IMR-90 (cell line): ENCODE results near the gene PSEN1. TPM values are rescaled to one million over a fixed set of nuclear protein-coding genes. Genes with fewer than 3 reads are reported as not detected.

Source experiments
- ATAC-seq: fragments of 200-7000 bp; cut with Tn5 transposase; 2 replicates; pipeline ENCODE4 v1.9.1; 2020; ENCODE audit warnings: low read depth, mild to moderate bottlenecking, moderate library complexity
- BruUV-seq: library from RNA; stranded (reverse); fragments of 400-500 nt; replicated peaks from 2 replicates; lab custom pipeline; 2021; lab: Mats Ljungman, UMichigan
- CTCF ChIA-PET: fragments of 300-600 bp; formaldehyde crosslinking; extraction: SDS; loops from one replicate; lab custom pipeline; 2021; ENCODE audit warnings: antibody characterized with exemption; lab: Yijun Ruan, JAX
- POLR2A ChIA-PET: fragments of 300-600 bp; sonication (Branson Sonifier 250); formaldehyde crosslinking; loops from one replicate; lab custom pipeline; 2022; ENCODE audit warnings: antibody characterized with exemption; ENCODE audit not compliant: unreplicated experiment; lab: Charles Lee
- DNase-seq: peaks from one replicate; pipeline ENCODE4 v3.0.0; 2013
- H2AFZ ChIP-seq: replicated peaks from 2 replicates; pipeline ENCODE3; 2013; ENCODE audit warnings: low read length, mild to moderate bottlenecking; ENCODE audit not compliant: poor library complexity
- H2AK5ac ChIP-seq: 2 replicates; pipeline ENCODE4 v1.6.1; 2013; ENCODE audit warnings: low read depth, low read length, inconsistent platforms
- H2AK9ac ChIP-seq: replicated peaks from 2 replicates; pipeline ENCODE3; 2013; ENCODE audit warnings: mild to moderate bottlenecking, low read depth, low read length, moderate library complexity; ENCODE audit not compliant: poor library complexity
- H2BK120ac ChIP-seq: 2 replicates; pipeline ENCODE4 v1.6.1; 2013; ENCODE audit warnings: low read depth, low read length, inconsistent platforms
- H2BK15ac ChIP-seq: 3 replicates; pipeline ENCODE4 v1.6.1; 2013; ENCODE audit warnings: low read depth, low read length, inconsistent platforms
- H2BK20ac ChIP-seq: 2 replicates; pipeline ENCODE4 v1.6.1; 2013; ENCODE audit warnings: low read depth, mild to moderate bottlenecking, inconsistent platforms, low read length, moderate library complexity
- H2BK5ac ChIP-seq: 2 replicates; pipeline ENCODE4 v1.6.1; 2013; ENCODE audit warnings: mild to moderate bottlenecking, low read depth, low read length, inconsistent platforms; ENCODE audit not compliant: poor library complexity, severe bottlenecking
- H3K14ac ChIP-seq: replicated peaks from 2 replicates; pipeline ENCODE4 v1.6.1; 2013; ENCODE audit warnings: low read depth, low read length, inconsistent platforms
- H3K18ac ChIP-seq: 2 replicates; pipeline ENCODE4 v1.6.1; 2013; ENCODE audit warnings: low read depth, low read length, control low read depth
- H3K23ac ChIP-seq: 2 replicates; pipeline ENCODE4 v1.6.1; 2013; ENCODE audit warnings: low read depth, low read length, inconsistent platforms
- H3K27ac ChIP-seq: 2 replicates; pipeline ENCODE4 v1.5.1; 2013; ENCODE audit warnings: mild to moderate bottlenecking, control low read depth, low read length; ENCODE audit not compliant: insufficient read depth
- H3K27me3 ChIP-seq: 2 replicates; pipeline ENCODE4 v1.6.1; 2013; ENCODE audit warnings: low read length; ENCODE audit not compliant: control insufficient read depth, insufficient read depth
- H3K36me3 ChIP-seq: 2 replicates; pipeline ENCODE4 v1.6.1; 2013; ENCODE audit warnings: low read length, mixed read lengths; ENCODE audit not compliant: control insufficient read depth, insufficient read depth
- H3K4ac ChIP-seq: 2 replicates; pipeline ENCODE4 v1.6.1; 2013; ENCODE audit warnings: low read depth, low read length, inconsistent platforms
- H3K4me1 ChIP-seq: 2 replicates; pipeline ENCODE4 v1.6.1; 2013; ENCODE audit warnings: low read length, mixed read lengths; ENCODE audit not compliant: control insufficient read depth, insufficient read depth
- H3K4me2 ChIP-seq: 2 replicates; pipeline ENCODE4 v1.6.1; 2013; ENCODE audit warnings: low read depth, mild to moderate bottlenecking, control low read depth, low read length, moderate library complexity
- H3K4me3 ChIP-seq: 2 replicates; pipeline ENCODE4 v1.5.1; 2013; ENCODE audit warnings: low read depth, mild to moderate bottlenecking, control low read depth, low read length, moderate library complexity; ENCODE audit not compliant: insufficient read depth
- H3K56ac ChIP-seq: 2 replicates; pipeline ENCODE4 v1.6.1; 2013; ENCODE audit warnings: low read length, inconsistent platforms; ENCODE audit not compliant: insufficient read depth; ENCODE audit errors: extremely low read depth
- H3K79me1 ChIP-seq, 2 experiments: 2 replicates each; pipeline ENCODE4 v1.6.1; 2013; ENCODE audit warnings: low read length in 2 of 2, inconsistent platforms in 1 of 2, low read depth in 1 of 2
- H3K9ac ChIP-seq: 2 replicates; pipeline ENCODE4 v1.6.1; 2013; ENCODE audit warnings: low read depth, low read length, control low read depth
- H3K9me1 ChIP-seq: 2 replicates; pipeline ENCODE4 v1.6.1; 2013; ENCODE audit warnings: low read length, inconsistent platforms; ENCODE audit not compliant: insufficient read depth
- H3K9me3 ChIP-seq: 2 replicates; pipeline ENCODE4 v1.6.1; 2013; ENCODE audit warnings: low read length; ENCODE audit not compliant: control insufficient read depth, insufficient read depth
- H4K20me1 ChIP-seq: 2 replicates; pipeline ENCODE4 v1.6.1; 2013; ENCODE audit warnings: low read length, inconsistent platforms; ENCODE audit not compliant: insufficient read depth
- H4K5ac ChIP-seq: 2 replicates; pipeline ENCODE4 v1.6.1; 2013; ENCODE audit warnings: mild to moderate bottlenecking, low read depth, low read length, control low read depth
- H4K8ac ChIP-seq, 2 experiments: 2 replicates each; pipeline ENCODE4 v1.6.1; 2013; ENCODE audit warnings: low read depth in 2 of 2, low read length in 2 of 2, control low read depth in 1 of 2, inconsistent platforms in 1 of 2
- H4K91ac ChIP-seq: 2 replicates; pipeline ENCODE4 v1.6.1; 2013; ENCODE audit warnings: low read depth, low read length, inconsistent platforms; ENCODE audit not compliant: insufficient read depth
- BHLHE40 ChIP-seq: fragments of 150-350 bp; IDR thresholded peaks from 2 replicates; pipeline ENCODE4 v1.6.1; 2016; ENCODE audit warnings: mild to moderate bottlenecking, low read depth, low read length
- CEBPB ChIP-seq: IDR thresholded peaks from 2 replicates; pipeline ENCODE4 v1.6.1; 2012; ENCODE audit warnings: low read depth, low read length, improper control_type of control experiment
- CHD1 ChIP-seq: IDR thresholded peaks from 2 replicates; pipeline ENCODE4 v1.6.1; 2012; ENCODE audit warnings: low read depth, low read length, improper control_type of control experiment
- ELK1 ChIP-seq: fragments of 150-350 bp; IDR thresholded peaks from 2 replicates; pipeline ENCODE4 v1.6.1; 2016; ENCODE audit warnings: low read depth, mild to moderate bottlenecking, low read length, moderate library complexity, borderline replicate concordance
- FOS ChIP-seq: fragments of 150-350 bp; IDR thresholded peaks from 2 replicates; pipeline ENCODE4 v1.6.1; 2016; ENCODE audit warnings: low read depth, low read length
- MAFK ChIP-seq: IDR thresholded peaks from 2 replicates; pipeline ENCODE4 v1.6.1; 2012; ENCODE audit warnings: low read depth, low read length, improper control_type of control experiment
- MXI1 ChIP-seq: IDR thresholded peaks from 2 replicates; pipeline ENCODE4 v1.6.1; 2012; ENCODE audit warnings: low read depth, mild to moderate bottlenecking, low read length, moderate library complexity, borderline replicate concordance
- NFE2L2 ChIP-seq: fragments of 150-350 bp; IDR thresholded peaks from 2 replicates; pipeline ENCODE4 v1.6.1; 2016; ENCODE audit warnings: low read depth, mild to moderate bottlenecking, low read length
- RAD21 ChIP-seq: IDR thresholded peaks from 2 replicates; pipeline ENCODE4 v1.6.1; 2012; ENCODE audit warnings: low read length, improper control_type of control experiment
- SMC3 ChIP-seq: fragments of 150-350 bp; IDR thresholded peaks from 2 replicates; pipeline ENCODE4 v1.6.1; 2016; ENCODE audit warnings: low read depth, mild to moderate bottlenecking, antibody characterized with exemption, low read length, moderate library complexity
- WGBS, 2 experiments: methylation state at CpG; one replicate each; pipeline versions ENCODE4 v1.1.5 to v1.1.7; 2013; ENCODE audit warnings: missing lambda C conversion rate in 2 of 2; ENCODE audit not compliant: insufficient read length in 1 of 2; ENCODE audit errors: extremely low coverage in 2 of 2; 5-methylcytosine and 5-hydroxymethylcytosine counted together
- dilution Hi-C: fragments of 300-500 bp; cut with HindIII; formaldehyde crosslinking; loops from one replicate; pipeline ENCODE4 v1.14.3; 2018; ENCODE audit warnings: low sequenced_read_pairs; ENCODE audit not compliant: unreplicated experiment
- in situ Hi-C: fragments of 300-500 bp; cut with MboI; formaldehyde crosslinking; loops from 3 replicates; pipeline ENCODE4 v1.14.3; 2019; ENCODE audit warnings: low sequenced_read_pairs, inconsistent platforms, mixed read lengths
- intact Hi-C: fragments of 100-400 bp; cut with micrococcal nuclease; formaldehyde crosslinking; loops from 2 replicates; pipeline ENCODE4 v1.10.0; 2022
- polyA plus RNA-seq, 3 experiments: library from polyadenylated mRNA; depleted of rRNA; stranded (reverse); fragments of >200 nt; gene quantifications; 2 replicates each; pipeline ENCODE4 v1.2.3, GENCODE V29; 2012; ENCODE audit warnings: low replicate concordance in 1 of 3
- total RNA-seq: library from RNA; depleted of rRNA; stranded (reverse); fragments of >200 nt; gene quantifications from 2 replicates; pipeline ENCODE4 v1.2.3, GENCODE V29; 2012
- TF ChIP-seq, protein P1 (sequence below): fragments of 150-350 bp; IDR thresholded peaks from 2 replicates; pipeline ENCODE4 v1.6.1; 2017; ENCODE audit warnings: mild to moderate bottlenecking, antibody characterized with exemption, low read length, low read depth
- TF ChIP-seq, protein P2 (sequence below): conservative IDR thresholded peaks from 2 replicates; pipeline ENCODE4 v1.5.1; 2012; ENCODE audit warnings: mild to moderate bottlenecking, low read depth, low read length, improper control_type of control experiment

Gene PSEN1
- total and polyA plus RNA-seq, 2 of the 4 experiments (the other 2 are of a cell fraction), result 14.8 to 62.7 TPM

GRCh38 chr14:73237786-73238423 is 101.6 kb downstream of the PSEN1 start:
- Histone ChIP-seq H3K4ac (no peak overlapping the region), H3K36me3 (no peaks in the 10 kb centered on the region), H3K4me2 (peak overlapping the region; percentile 65), H2AK5ac (no peak overlapping the region), H3K9ac (no peak overlapping the region), H3K27ac (no peak overlapping the region; the same call in 1 of the 2 replicates), H4K8ac (no peak overlapping the region), H3K9me3 (no peaks in the 10 kb centered on the region), H4K91ac (0 out of 2 replicates have a peak overlapping the region, but pooled peaks have one; percentile 12), H3K4me1 (peaks cover 22% of the 10 kb centered on the region), H3K27me3 (peaks cover 57% of the 10 kb centered on the region), H2BK15ac (no peak overlapping the region), H2BK5ac (no peak overlapping the region), H2BK20ac (no peak overlapping the region), H3K18ac (no peak overlapping the region), H3K9me1 (peaks cover 4% of the 10 kb centered on the region), H3K14ac (no peak overlapping the region), H2AK9ac (no peak overlapping the region), H2AFZ (peak overlapping the region; percentile 80), H3K4me3 (no peak overlapping the region), H2BK120ac (peak overlapping the region; percentile 16; the same call in 1 of the 2 replicates), H3K23ac (no peak overlapping the region), H3K56ac (no peak overlapping the region), H4K5ac (no peak overlapping the region), H4K20me1 (peaks cover 5% of the 10 kb centered on the region; the same call in 1 of the 2 replicates), H3K79me1 (0 out of 4 replicates have a peak, but pooled peaks cover 0 to 4% of the 10 kb centered on the region in 2 experiments)
- dilution Hi-C loops, result no loop called here
- WGBS, 2 experiments, result 4% methylated on average over 14 of the region's 73 CpGs; no CpG with 5 or more reads in 1 of the 2 experiments
- POLR2A ChIA-PET, result no interaction called here
- BruUV-seq, result no TSS peak
- DNase-seq (no peak), ATAC-seq (no peak)
- TF ChIP-seq SMC3 (no peak), BHLHE40 (no peak), NFE2L2 (no peak), ELK1 (no peak), CEBPB (no peak), RAD21 (no peak), MAFK (no peak), MXI1 (no peak), CHD1 (no peak), FOS (no peak)
- TF ChIP-seq, protein P1, sequence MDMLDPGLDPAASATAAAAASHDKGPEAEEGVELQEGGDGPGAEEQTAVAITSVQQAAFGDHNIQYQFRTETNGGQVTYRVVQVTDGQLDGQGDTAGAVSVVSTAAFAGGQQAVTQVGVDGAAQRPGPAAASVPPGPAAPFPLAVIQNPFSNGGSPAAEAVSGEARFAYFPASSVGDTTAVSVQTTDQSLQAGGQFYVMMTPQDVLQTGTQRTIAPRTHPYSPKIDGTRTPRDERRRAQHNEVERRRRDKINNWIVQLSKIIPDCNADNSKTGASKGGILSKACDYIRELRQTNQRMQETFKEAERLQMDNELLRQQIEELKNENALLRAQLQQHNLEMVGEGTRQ, result no peak
- TF ChIP-seq, protein P2, sequence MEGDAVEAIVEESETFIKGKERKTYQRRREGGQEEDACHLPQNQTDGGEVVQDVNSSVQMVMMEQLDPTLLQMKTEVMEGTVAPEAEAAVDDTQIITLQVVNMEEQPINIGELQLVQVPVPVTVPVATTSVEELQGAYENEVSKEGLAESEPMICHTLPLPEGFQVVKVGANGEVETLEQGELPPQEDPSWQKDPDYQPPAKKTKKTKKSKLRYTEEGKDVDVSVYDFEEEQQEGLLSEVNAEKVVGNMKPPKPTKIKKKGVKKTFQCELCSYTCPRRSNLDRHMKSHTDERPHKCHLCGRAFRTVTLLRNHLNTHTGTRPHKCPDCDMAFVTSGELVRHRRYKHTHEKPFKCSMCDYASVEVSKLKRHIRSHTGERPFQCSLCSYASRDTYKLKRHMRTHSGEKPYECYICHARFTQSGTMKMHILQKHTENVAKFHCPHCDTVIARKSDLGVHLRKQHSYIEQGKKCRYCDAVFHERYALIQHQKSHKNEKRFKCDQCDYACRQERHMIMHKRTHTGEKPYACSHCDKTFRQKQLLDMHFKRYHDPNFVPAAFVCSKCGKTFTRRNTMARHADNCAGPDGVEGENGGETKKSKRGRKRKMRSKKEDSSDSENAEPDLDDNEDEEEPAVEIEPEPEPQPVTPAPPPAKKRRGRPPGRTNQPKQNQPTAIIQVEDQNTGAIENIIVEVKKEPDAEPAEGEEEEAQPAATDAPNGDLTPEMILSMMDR, result no peak
- CTCF ChIA-PET, result no interaction called here
- in situ Hi-C loops, result no loop called here
- intact Hi-C loops, result no loop called here
